Measurements from ENCODE around the gene LRP10. TPM values are rescaled to one million over a fixed set of nuclear protein-coding genes. Genes with fewer than 3 reads are reported as not detected.

The LRP10 gene
- total RNA-seq, 2 donors from 2014 or later, result 204 to 222 TPM

- no peaks in the 10 kb centered on the region for H3K4me1 ChIP-seq
- H3K27me3 ChIP-seq, result no peaks in the 10 kb centered on the region
- H3K36me3 ChIP-seq, result peaks cover 6% of the 10 kb centered on the region
- H3K9me3 ChIP-seq, result no peaks in the 10 kb centered on the region
- peak; percentile 99 for DNase-seq
- TF ChIP-seq, protein P1, sequence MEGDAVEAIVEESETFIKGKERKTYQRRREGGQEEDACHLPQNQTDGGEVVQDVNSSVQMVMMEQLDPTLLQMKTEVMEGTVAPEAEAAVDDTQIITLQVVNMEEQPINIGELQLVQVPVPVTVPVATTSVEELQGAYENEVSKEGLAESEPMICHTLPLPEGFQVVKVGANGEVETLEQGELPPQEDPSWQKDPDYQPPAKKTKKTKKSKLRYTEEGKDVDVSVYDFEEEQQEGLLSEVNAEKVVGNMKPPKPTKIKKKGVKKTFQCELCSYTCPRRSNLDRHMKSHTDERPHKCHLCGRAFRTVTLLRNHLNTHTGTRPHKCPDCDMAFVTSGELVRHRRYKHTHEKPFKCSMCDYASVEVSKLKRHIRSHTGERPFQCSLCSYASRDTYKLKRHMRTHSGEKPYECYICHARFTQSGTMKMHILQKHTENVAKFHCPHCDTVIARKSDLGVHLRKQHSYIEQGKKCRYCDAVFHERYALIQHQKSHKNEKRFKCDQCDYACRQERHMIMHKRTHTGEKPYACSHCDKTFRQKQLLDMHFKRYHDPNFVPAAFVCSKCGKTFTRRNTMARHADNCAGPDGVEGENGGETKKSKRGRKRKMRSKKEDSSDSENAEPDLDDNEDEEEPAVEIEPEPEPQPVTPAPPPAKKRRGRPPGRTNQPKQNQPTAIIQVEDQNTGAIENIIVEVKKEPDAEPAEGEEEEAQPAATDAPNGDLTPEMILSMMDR (IDR thresholded peaks at IDR 0.05), result no peak
- peak within 1 kb of the TSS; percentile 77 to 95 for H3K9ac ChIP-seq (ENCODE audit: low read depth in 2 of 2, low read length in 2 of 2)
- peak within 1 kb of the TSS; percentile 82 for H3K27ac ChIP-seq
- peak within 1 kb of the TSS; percentile 65 for H3K4me3 ChIP-seq
- intact Hi-C loops (cut with DNase I), result no loop called here
These were observed 57.8 kb downstream of the LRP10 start, which contains the start of gene PRMT5 for GRCh38 chr14:22929104-22929960. TSS of gene PRMT5 (minus strand) at chr14:22929376. CDS start at chr14:22929361, 15 bp downstream.

GRCh38 chr14:22929961-22930364 is 58.4 kb downstream of the LRP10 start:
- Histone ChIP-seq H3K9ac (ENCODE audit: low read depth in 2 of 2, low read length in 2 of 2) (peak overlapping the region; percentile 58 to 61), H3K9me3 (no peaks in the 10 kb centered on the region), H3K4me1 (no peaks in the 10 kb centered on the region), H3K27me3 (no peaks in the 10 kb centered on the region), H3K36me3 (no peaks in the 10 kb centered on the region), H3K4me3 (peak overlapping the region; percentile 65), H3K27ac (peak overlapping the region; percentile 82)
- TF ChIP-seq, protein P1 (IDR thresholded peaks at IDR 0.05), result no peak
- no peak for DNase-seq
- intact Hi-C loops (cut with DNase I), result no loop called here

Other genes starting within 250 kb of the LRP10 start
- not detected for gene OR6J1, start 227.4 kb upstream of the LRP10 start, total RNA-seq
- gene OXA1L, start 105.1 kb upstream of the LRP10 start, total RNA-seq, result 100 to 1,000 TPM; 110 to 115 TPM
- gene SLC7A7, start 56.3 kb upstream of the LRP10 start, total RNA-seq, result 1 to 10 TPM; 2.7 to 7.0 TPM
- 100 to 1,000 TPM in 1 of 2 donors, 10 to 100 TPM in 1; 79.1 to 156 TPM for gene MRPL52, start 41.9 kb upstream of the LRP10 start, total RNA-seq
- gene MMP14, start 35.2 kb upstream of the LRP10 start, total RNA-seq, result 10 to 100 TPM; 59.1 to 82.8 TPM
- under 1 TPM; 0.24 to 0.30 TPM for gene REM2, start 11.5 kb downstream of the LRP10 start, total RNA-seq
- 10 to 100 TPM; 66.8 to 67.7 TPM for gene RBM23, start 47.4 kb downstream of the LRP10 start, total RNA-seq
- gene PRMT5, start 57.6 kb downstream of the LRP10 start, total RNA-seq, result 10 to 100 TPM; 39.3 to 86.4 TPM
- gene HAUS4, start 85.3 kb downstream of the LRP10 start, total RNA-seq, result 10 to 100 TPM; 36.6 to 54.1 TPM
- gene AJUBA, start 110.8 kb downstream of the LRP10 start, total RNA-seq, result 1 to 10 TPM; 4.1 to 6.7 TPM
- 10 to 100 TPM in 1 of 2 donors, 1 to 10 TPM in 1; 8.8 to 14.5 TPM for gene C14orf93, start 138.4 kb downstream of the LRP10 start, total RNA-seq
- gene PSMB5, start 163.2 kb downstream of the LRP10 start, total RNA-seq, result 100 to 1,000 TPM in 1 of 2 donors, 10 to 100 TPM in 1; 99.7 to 137 TPM
- not detected for gene PSMB11, start 170.5 kb downstream of the LRP10 start, total RNA-seq
- 10 to 100 TPM in 1 of 2 donors, 1 to 10 TPM in 1; 4.4 to 11.4 TPM for gene CDH24, start 185.8 kb downstream of the LRP10 start, total RNA-seq
- 100 to 1,000 TPM in 1 of 2 donors, 10 to 100 TPM in 1; 99.4 to 154 TPM for gene ACIN1, start 223.4 kb downstream of the LRP10 start, total RNA-seq
- 10 to 100 TPM; 56.2 to 59.2 TPM for gene C14orf119, start 223.8 kb downstream of the LRP10 start, total RNA-seq
- not detected for gene CIROP, start 233.2 kb downstream of the LRP10 start, total RNA-seq
- gene CEBPE, start 247.5 kb downstream of the LRP10 start, total RNA-seq, result not detected